Tibial artery (tissue), 4 donors: Measurements from ENCODE around the gene SLC30A7.
A peak's percentile ranks its signal among the peaks of the same experiment; 100 is the strongest.

ENCODE experiments used
- DNase-seq, 2 donors: peaks; one replicate each; pipeline ENCODE4 v3.0.0-alpha.2; 2019
- H3K27ac ChIP-seq, 2 donors: fragments of 200-600 bp; sonication (generic) in 1 of 2; 1 replicate in 1 of 2; 2 replicates in 1 of 2; pipeline ENCODE4 v1.5.1; 2018 to 2019; ENCODE audit warnings: mild to moderate bottlenecking in 1 of 2
- H3K27me3 ChIP-seq, 2 donors: fragments of 200-600 bp; sonication (generic) in 1 of 2; one replicate each; pipeline versions ENCODE4 v1.5.1 to v1.6.0; 2016 to 2019
- H3K36me3 ChIP-seq, 3 donors: fragments of 200-600 bp; sonication (generic) in 2 of 3; one replicate each; pipeline ENCODE4 v1.5.1; 2016 to 2019; ENCODE audit warnings: mild to moderate bottlenecking in 2 of 3
- H3K4me1 ChIP-seq, 4 donors: fragments of 200-600 bp; sonication (generic) in 2 of 4; 1 replicate in 3 of 4; 2 replicates in 1 of 4; pipeline ENCODE4 v1.5.1; 2016 to 2019
- H3K4me3 ChIP-seq, 2 donors: fragments of 200-600 bp; sonication (generic) in 1 of 2; 1 replicate in 1 of 2; 2 replicates in 1 of 2; pipeline ENCODE4 v1.5.1; 2018 to 2019; ENCODE audit warnings: mild to moderate bottlenecking in 2 of 2
- H3K9me3 ChIP-seq, 3 donors: fragments of 200-600 bp; sonication (generic) in 1 of 3; one replicate each; pipeline ENCODE4 v1.5.1; 2016 to 2019
- CTCF ChIP-seq, 2 experiments: fragments of 200-600 bp in 1 of 2; fragments of 450-650 bp in 1 of 2; IDR thresholded peaks; one replicate each; pipeline ENCODE4 v1.5.1; 2017 to 2019; ENCODE audit warnings: antibody characterized with exemption in 2 of 2, mild to moderate bottlenecking in 1 of 2, moderate library complexity in 1 of 2
- intact Hi-C: fragments of 100-400 bp; cut with DNase I; formaldehyde crosslinking; loops from one replicate; pipeline ENCODE4 v1.15.0; 2023; ENCODE audit warnings: low total_unique reads

Gene SLC30A7

GRCh38 chr1:100860397-100860991 is 35.4 kb upstream of the SLC30A7 start:
- H3K9me3 ChIP-seq: no peaks in the 10 kb centered on the region
- no peak overlapping the region for H3K4me3 ChIP-seq
- no peak for DNase-seq
- no peak for TF ChIP-seq CTCF (IDR thresholded peaks at IDR 0.05)
- no peaks in the 10 kb centered on the region for H3K27me3 ChIP-seq
- no peaks in the 10 kb centered on the region for H3K4me1 ChIP-seq
- no peak overlapping the region for H3K27ac ChIP-seq
- intact Hi-C loops: loop anchor here (10.0 kb wide), 1 partner anchor 246 kb away; no protein-coding TSS in a partner anchor
- no peaks in the 10 kb centered on the region for H3K36me3 ChIP-seq

- intact Hi-C loops: loop anchor here (10.0 kb wide), 1 partner anchor 247 kb away; no protein-coding TSS in a partner anchor
- Histone ChIP-seq H3K9me3 (no peaks in the 10 kb centered on the region), H3K36me3 (no peaks in the 10 kb centered on the region), H3K4me1 (peaks cover 0 to 7% (median 3%) of the 10 kb centered on the region in 4 donors), H3K4me3 (no peak overlapping the region), H3K27ac (no peak overlapping the region), H3K27me3 (no peaks in the 10 kb centered on the region)
- DNase-seq: no peak
- TF ChIP-seq CTCF (IDR thresholded peaks at IDR 0.05): no peak
Measured at GRCh38 chr1:100861379-100861778, 34.5 kb upstream of the SLC30A7 start.

- H3K9me3 ChIP-seq: no peaks in the 10 kb centered on the region
- no peak for TF ChIP-seq CTCF (IDR thresholded peaks at IDR 0.05)
- H3K4me1 ChIP-seq: peaks cover 0 to 7% (median 3%) of the 10 kb centered on the region in 4 donors
- no peak overlapping the region for H3K4me3 ChIP-seq
- intact Hi-C loops: loop anchor here (10.0 kb wide), 1 partner anchor 248 kb away; no protein-coding TSS in a partner anchor
- H3K36me3 ChIP-seq: no peaks in the 10 kb centered on the region
- no peak for DNase-seq
- no peak overlapping the region for H3K27ac ChIP-seq
- H3K27me3 ChIP-seq: no peaks in the 10 kb centered on the region
Measured at GRCh38 chr1:100862591-100862990, 33.3 kb upstream of the SLC30A7 start.

- intact Hi-C loops: loop anchor here (5.0 to 10.0 kb wide), 2 partner anchors 251 to 409 kb away; no protein-coding TSS in a partner anchor
- H3K4me1 ChIP-seq: peaks cover 0 to 7% (median 3%) of the 10 kb centered on the region in 4 donors
- H3K27ac ChIP-seq: no peak overlapping the region
- DNase-seq: no peak
- no peaks in the 10 kb centered on the region for H3K36me3 ChIP-seq
- peak; percentile 50 to 63 for TF ChIP-seq CTCF (IDR thresholded peaks at IDR 0.05)
- H3K9me3 ChIP-seq: no peaks in the 10 kb centered on the region
- no peak overlapping the region for H3K4me3 ChIP-seq
- H3K27me3 ChIP-seq: no peaks in the 10 kb centered on the region
Measured at GRCh38 chr1:100866041-100866900, 29.6 kb upstream of the SLC30A7 start.

GRCh38 chr1:100866901-100867206 is 29.0 kb upstream of the SLC30A7 start:
- Histone ChIP-seq H3K9me3 (no peaks in the 10 kb centered on the region), H3K36me3 (no peaks in the 10 kb centered on the region), H3K4me3 (no peak overlapping the region), H3K27me3 (no peaks in the 10 kb centered on the region), H3K27ac (no peak overlapping the region), H3K4me1 (peaks cover 0 to 7% (median 3%) of the 10 kb centered on the region in 4 donors)
- intact Hi-C loops: loop anchor here (5.0 to 10.0 kb wide), 2 partner anchors 252 to 410 kb away; no protein-coding TSS in a partner anchor
- DNase-seq: no peak
- TF ChIP-seq CTCF (IDR thresholded peaks at IDR 0.05): no peak
